ENCODE results near the gene AOPEP.

GRCh38 chr9:95130484-95130883, 404.0 kb downstream of the AOPEP start:
- TF ChIP-seq CTCF (IDR thresholded peaks at IDR 0.05) (no peak), TEAD4 (IDR thresholded peaks at IDR 0.05; ENCODE audit: borderline replicate concordance, insufficient read depth) (no peak), TAF1 (IDR thresholded peaks at IDR 0.05; ENCODE audit: borderline replicate concordance, low read depth, low read length) (no peak), POLR2AphosphoS5 (IDR thresholded peaks at IDR 0.05; ENCODE audit: low read depth, low read length) (no peak), YY1 (IDR thresholded peaks at IDR 0.05; ENCODE audit: low read depth) (no peak), EZH2phosphoT487 (IDR thresholded peaks at IDR 0.05; ENCODE audit: borderline replicate concordance, low read depth) (no peak), USF2 (IDR thresholded peaks at IDR 0.05; ENCODE audit: borderline replicate concordance, low read depth, low read length) (no peak), FOXM1 (IDR thresholded peaks at IDR 0.05; ENCODE audit: low read depth) (no peak), EP300 (IDR thresholded peaks at IDR 0.05; ENCODE audit: borderline replicate concordance in 1 of 2, low read depth in 1 of 2, low read length in 1 of 2) (no peak), MXI1 (IDR thresholded peaks at IDR 0.05; ENCODE audit: low read depth, low read length) (no peak), TCF12 (IDR thresholded peaks at IDR 0.05) (no peak), NFIC (IDR thresholded peaks at IDR 0.05; ENCODE audit: borderline replicate concordance) (no peak), JUND (IDR thresholded peaks at IDR 0.05) (no peak), PBX3 (IDR thresholded peaks at IDR 0.05) (no peak)
